T-helper 9 cell (primary cell): Measurements from ENCODE around the gene ATP2A3.

Experiments used
- DNase-seq: peaks from one replicate; pipeline ENCODE4 v3.0.0-alpha.2; 2020

ATP2A3 gene

GRCh38 chr17:3990386-3991127 lies 26.3 kb upstream of the ATP2A3 start:
- DNase-seq = no peak

GRCh38 chr17:3989041-3989886 lies 25.0 kb upstream of the ATP2A3 start:
- DNase-seq = no peak

- no peak for DNase-seq
These were observed 24.2 kb upstream of the ATP2A3 start for GRCh38 chr17:3988297-3989040.

- DNase-seq = no peak
These were observed 22.7 kb upstream of the ATP2A3 start for GRCh38 chr17:3986939-3987335.

GRCh38 chr17:3986270-3986938 lies 22.2 kb upstream of the ATP2A3 start:
- DNase-seq = no peak

GRCh38 chr17:3985846-3986245 lies 21.6 kb upstream of the ATP2A3 start:
- DNase-seq = no peak

GRCh38 chr17:3983606-3984484 lies 19.6 kb upstream of the ATP2A3 start:
- DNase-seq = no peak

- no peak for DNase-seq
These were observed 18.3 kb upstream of the ATP2A3 start for GRCh38 chr17:3982541-3983017.

- no peak for DNase-seq
These were observed 17.9 kb upstream of the ATP2A3 start for GRCh38 chr17:3982113-3982512.

- no peak for DNase-seq
These were observed 17.2 kb upstream of the ATP2A3 start for GRCh38 chr17:3981455-3981854.

GRCh38 chr17:3980381-3981014 lies 16.3 kb upstream of the ATP2A3 start:
- no peak for DNase-seq

GRCh38 chr17:3979290-3979611 lies 15.0 kb upstream of the ATP2A3 start:
- DNase-seq = no peak

GRCh38 chr17:3978421-3979289 lies 14.4 kb upstream of the ATP2A3 start:
- no peak for DNase-seq

GRCh38 chr17:3977387-3977786 lies 13.2 kb upstream of the ATP2A3 start:
- DNase-seq = no peak

GRCh38 chr17:3976675-3977171 lies 12.5 kb upstream of the ATP2A3 start:
- DNase-seq = no peak

- no peak for DNase-seq
These were observed 10.7 kb upstream of the ATP2A3 start for GRCh38 chr17:3974980-3975379.

- no peak for DNase-seq
These were observed 10.0 kb upstream of the ATP2A3 start for GRCh38 chr17:3974138-3974687.

- DNase-seq = no peak
These were observed 9.4 kb upstream of the ATP2A3 start for GRCh38 chr17:3973495-3974137.

GRCh38 chr17:3972931-3973330 lies 8.7 kb upstream of the ATP2A3 start:
- no peak for DNase-seq
